ENCODE data around the gene LRP8.

LRP8 gene

DNA sequence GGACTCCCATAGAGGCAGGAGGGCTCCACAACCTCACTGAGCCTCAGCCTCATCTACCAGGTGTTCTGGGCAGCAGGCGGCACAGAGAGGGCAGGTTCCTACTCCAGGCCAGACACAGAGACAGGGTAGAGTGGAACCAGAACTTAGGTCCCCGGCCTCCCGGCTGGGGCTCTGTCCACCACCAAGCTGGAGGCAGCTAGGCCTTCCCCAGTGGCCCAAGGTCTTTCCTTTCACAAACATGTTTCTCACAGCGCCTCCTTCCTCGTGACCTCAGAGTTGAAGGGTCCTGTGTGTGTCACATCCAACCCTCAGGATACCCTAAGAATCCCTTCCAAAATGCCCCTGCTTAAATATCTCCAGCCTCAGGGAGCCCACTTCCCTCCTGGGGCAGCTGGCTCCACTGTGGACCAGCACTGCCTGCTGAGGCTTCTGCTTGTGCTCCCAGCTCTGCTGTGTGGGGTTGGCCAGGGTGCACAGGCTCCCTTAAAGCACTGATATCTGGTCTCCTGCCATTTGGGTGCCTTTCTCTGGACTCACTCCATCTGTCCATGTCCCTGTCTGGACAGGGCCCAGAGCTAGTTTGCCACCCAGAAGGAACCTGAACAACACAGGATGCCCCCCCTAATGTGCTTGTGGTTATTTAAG lies 56.3 kb downstream of the LRP8 start:
- peaks cover 32% of the 10 kb centered on the region for H3K36me3 ChIP-seq (ENCODE audit: control insufficient read depth, insufficient read depth, low read length)

DNA sequence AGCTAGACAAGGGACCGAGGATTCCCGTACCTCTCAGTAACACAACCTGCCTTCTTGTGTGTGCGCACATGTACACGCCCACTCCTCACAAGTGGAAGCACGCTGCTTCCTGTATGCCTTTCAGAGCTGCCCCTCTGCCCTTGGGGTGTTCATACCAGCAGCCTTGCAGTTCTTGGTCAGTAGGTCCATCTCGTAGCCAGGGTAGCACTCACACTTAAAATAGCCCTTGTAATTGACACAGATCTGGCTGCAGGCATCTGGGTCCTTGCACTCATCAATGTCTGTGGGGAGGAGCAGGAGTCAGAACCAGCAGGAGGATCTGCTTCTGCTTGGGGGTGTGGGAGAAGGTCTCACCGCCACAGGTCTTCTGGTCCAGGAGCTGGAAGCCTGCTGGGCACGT lies 57.0 kb downstream of the LRP8 start:
- no peaks in the 10 kb centered on the region for H3K27me3 ChIP-seq (replicated peaks; ENCODE audit: control insufficient read depth, insufficient read depth, low read length)
- H3K4me3 ChIP-seq (replicated peaks; ENCODE audit: low read depth, low read length), result no peak overlapping the region
- no peak for DNase-seq (ENCODE audit: extremely low read depth, insufficient read length)
- TF ChIP-seq, protein P1, sequence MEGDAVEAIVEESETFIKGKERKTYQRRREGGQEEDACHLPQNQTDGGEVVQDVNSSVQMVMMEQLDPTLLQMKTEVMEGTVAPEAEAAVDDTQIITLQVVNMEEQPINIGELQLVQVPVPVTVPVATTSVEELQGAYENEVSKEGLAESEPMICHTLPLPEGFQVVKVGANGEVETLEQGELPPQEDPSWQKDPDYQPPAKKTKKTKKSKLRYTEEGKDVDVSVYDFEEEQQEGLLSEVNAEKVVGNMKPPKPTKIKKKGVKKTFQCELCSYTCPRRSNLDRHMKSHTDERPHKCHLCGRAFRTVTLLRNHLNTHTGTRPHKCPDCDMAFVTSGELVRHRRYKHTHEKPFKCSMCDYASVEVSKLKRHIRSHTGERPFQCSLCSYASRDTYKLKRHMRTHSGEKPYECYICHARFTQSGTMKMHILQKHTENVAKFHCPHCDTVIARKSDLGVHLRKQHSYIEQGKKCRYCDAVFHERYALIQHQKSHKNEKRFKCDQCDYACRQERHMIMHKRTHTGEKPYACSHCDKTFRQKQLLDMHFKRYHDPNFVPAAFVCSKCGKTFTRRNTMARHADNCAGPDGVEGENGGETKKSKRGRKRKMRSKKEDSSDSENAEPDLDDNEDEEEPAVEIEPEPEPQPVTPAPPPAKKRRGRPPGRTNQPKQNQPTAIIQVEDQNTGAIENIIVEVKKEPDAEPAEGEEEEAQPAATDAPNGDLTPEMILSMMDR (IDR thresholded peaks at IDR 0.05; ENCODE audit: insufficient read depth, low read length, poor library complexity, severe bottlenecking), result no peak
- peaks cover 32% of the 10 kb centered on the region for H3K36me3 ChIP-seq (ENCODE audit: control insufficient read depth, insufficient read depth, low read length)

More for the DNA sequence above, 56.3 kb downstream of the LRP8 start:
- H3K27me3 ChIP-seq (replicated peaks; ENCODE audit: control insufficient read depth, insufficient read depth, low read length), result no peaks in the 10 kb centered on the region
- no peak for DNase-seq (ENCODE audit: extremely low read depth, insufficient read length)
- H3K4me3 ChIP-seq (replicated peaks; ENCODE audit: low read depth, low read length), result no peak overlapping the region
- TF ChIP-seq, protein P1 (IDR thresholded peaks at IDR 0.05; ENCODE audit: insufficient read depth, low read length, poor library complexity, severe bottlenecking), result no peak

DNA sequence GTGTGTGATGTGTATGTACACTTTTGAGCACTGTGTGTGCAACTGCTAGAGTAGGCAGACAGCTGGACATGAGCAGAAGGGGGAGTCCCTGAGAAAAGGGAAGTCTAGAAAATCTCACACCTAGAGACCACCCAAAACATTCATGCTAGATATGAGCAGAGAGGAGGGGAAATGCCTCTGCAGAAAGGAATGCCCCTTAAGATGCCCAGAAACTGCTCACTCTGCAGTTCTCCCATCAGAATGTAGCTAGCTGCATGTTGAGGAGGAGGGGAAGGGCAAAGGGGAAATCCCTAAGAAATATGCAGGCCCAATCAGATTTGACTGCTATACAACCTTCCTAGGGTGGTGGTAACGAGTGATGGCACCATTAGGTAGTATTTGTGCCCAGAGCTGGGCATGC lies 57.8 kb downstream of the LRP8 start:
- Histone ChIP-seq H3K27me3 (replicated peaks; ENCODE audit: control insufficient read depth, insufficient read depth, low read length) (no peaks in the 10 kb centered on the region), H3K4me3 (replicated peaks; ENCODE audit: low read depth, low read length) (no peak overlapping the region), H3K36me3 (ENCODE audit: control insufficient read depth, insufficient read depth, low read length) (peaks cover 30% of the 10 kb centered on the region)
- DNase-seq (ENCODE audit: extremely low read depth, insufficient read length), result no peak
- TF ChIP-seq, protein P1 (IDR thresholded peaks at IDR 0.05; ENCODE audit: insufficient read depth, low read length, poor library complexity, severe bottlenecking), result no peak

DNA sequence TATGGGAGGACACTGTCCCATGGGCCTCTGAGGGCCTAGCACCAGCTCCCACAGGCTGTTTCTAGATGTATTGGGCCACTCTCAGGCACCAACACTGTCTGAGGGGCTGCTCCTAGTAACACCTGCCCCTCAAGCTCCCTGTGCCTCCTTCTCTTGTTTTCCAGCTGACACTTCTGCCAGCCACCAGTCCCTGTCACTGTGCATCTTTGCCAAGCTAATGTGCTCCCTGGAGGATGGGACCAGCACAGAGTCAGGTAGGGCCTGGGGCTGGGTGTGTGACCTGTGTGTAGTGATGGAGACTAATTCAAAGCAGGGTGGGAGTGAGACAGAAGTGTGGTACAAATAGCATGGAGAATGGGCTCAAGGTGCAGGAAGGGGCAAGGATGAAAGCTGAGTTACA lies 60.1 kb downstream of the LRP8 start:
- Histone ChIP-seq H3K27me3 (replicated peaks; ENCODE audit: control insufficient read depth, insufficient read depth, low read length) (no peaks in the 10 kb centered on the region), H3K4me3 (replicated peaks; ENCODE audit: low read depth, low read length) (no peak overlapping the region), H3K36me3 (ENCODE audit: control insufficient read depth, insufficient read depth, low read length) (peaks cover 28% of the 10 kb centered on the region)
- no peak for DNase-seq (ENCODE audit: extremely low read depth, insufficient read length)
- TF ChIP-seq, protein P1 (IDR thresholded peaks at IDR 0.05; ENCODE audit: insufficient read depth, low read length, poor library complexity, severe bottlenecking), result no peak

DNA sequence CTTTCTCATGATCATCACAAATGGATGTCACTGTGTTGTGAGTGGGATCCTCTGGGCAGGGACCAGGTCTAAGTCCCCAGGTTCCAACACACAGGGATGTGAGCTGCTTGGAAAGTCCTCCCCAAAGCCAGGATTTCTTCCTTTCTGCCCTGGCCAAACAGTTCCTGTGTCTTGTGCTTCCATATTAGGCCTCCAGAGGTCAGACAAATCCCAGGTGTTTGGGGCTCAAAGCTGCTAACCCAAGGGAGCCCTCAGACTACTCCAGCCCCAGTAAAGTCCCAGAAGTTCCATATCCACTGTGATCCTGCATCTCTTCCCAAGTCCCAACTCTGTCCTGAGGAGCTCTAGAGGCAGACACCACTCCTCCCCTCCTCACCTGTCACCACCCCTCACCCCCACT lies 61.8 kb downstream of the LRP8 start:
- peaks cover 28% of the 10 kb centered on the region for H3K36me3 ChIP-seq (ENCODE audit: control insufficient read depth, insufficient read depth, low read length)
- TF ChIP-seq, protein P1 (IDR thresholded peaks at IDR 0.05; ENCODE audit: insufficient read depth, low read length, poor library complexity, severe bottlenecking), result no peak
- no peak for DNase-seq (ENCODE audit: extremely low read depth, insufficient read length)
- no peaks in the 10 kb centered on the region for H3K27me3 ChIP-seq (replicated peaks; ENCODE audit: control insufficient read depth, insufficient read depth, low read length)
- H3K4me3 ChIP-seq (replicated peaks; ENCODE audit: low read depth, low read length), result no peak overlapping the region

DNA sequence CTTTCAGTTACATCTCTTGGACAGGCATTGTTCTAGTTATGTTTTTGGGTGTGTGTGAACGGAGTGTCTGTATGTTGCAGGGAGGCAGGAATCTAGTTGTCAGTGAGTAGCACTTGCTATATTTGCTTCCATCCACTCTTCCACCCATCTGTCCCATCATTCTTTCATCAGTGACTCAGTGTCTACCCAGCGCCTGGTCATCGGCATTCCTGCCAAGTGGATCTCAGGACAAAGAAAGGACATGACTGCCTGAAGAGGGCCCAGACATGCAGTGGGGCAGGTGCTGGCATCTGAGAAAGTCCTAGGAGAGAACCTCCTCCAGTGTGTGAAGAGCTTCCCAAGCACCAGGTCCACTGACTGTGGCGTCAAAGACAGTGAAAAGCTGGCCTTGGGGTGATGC lies 62.3 kb downstream of the LRP8 start:
- Histone ChIP-seq H3K4me3 (replicated peaks; ENCODE audit: low read depth, low read length) (no peak overlapping the region), H3K27me3 (replicated peaks; ENCODE audit: control insufficient read depth, insufficient read depth, low read length) (no peaks in the 10 kb centered on the region), H3K36me3 (ENCODE audit: control insufficient read depth, insufficient read depth, low read length) (peaks cover 27% of the 10 kb centered on the region)
- TF ChIP-seq, protein P1 (IDR thresholded peaks at IDR 0.05; ENCODE audit: insufficient read depth, low read length, poor library complexity, severe bottlenecking), result no peak
- no peak for DNase-seq (ENCODE audit: extremely low read depth, insufficient read length)
